SK-N-SH treated with all-trans-retinoic acid at 6 μM for 48 hours (cell line): Measurements from ENCODE around the gene KTI12.
"Not testable (repeated sequence)": the region's sequence is repeated elsewhere in the genome, so short reads cannot be mapped to it uniquely, and the experiment has no call there.

ENCODE experiments used
- PATZ1 ChIP-seq: fragments of 250-450 bp; sonication (Bioruptor Pico); IDR thresholded peaks from 2 replicates; pipeline ENCODE4 v1.8.0; 2020; ENCODE audit warnings: mild to moderate bottlenecking, moderate library complexity, borderline replicate concordance
- RARB ChIP-seq: fragments of 250-450 bp; sonication (Bioruptor Pico); IDR thresholded peaks from 2 replicates; pipeline ENCODE4 v1.8.0; 2021; ENCODE audit warnings: mild to moderate bottlenecking, moderate library complexity
- TF ChIP-seq, protein P1 (sequence below): fragments of 250-450 bp; sonication (Bioruptor Pico); IDR thresholded peaks from 2 replicates; pipeline ENCODE4 v1.5.1; 2020; ENCODE audit warnings: low read depth, mild to moderate bottlenecking, moderate library complexity

DNA sequence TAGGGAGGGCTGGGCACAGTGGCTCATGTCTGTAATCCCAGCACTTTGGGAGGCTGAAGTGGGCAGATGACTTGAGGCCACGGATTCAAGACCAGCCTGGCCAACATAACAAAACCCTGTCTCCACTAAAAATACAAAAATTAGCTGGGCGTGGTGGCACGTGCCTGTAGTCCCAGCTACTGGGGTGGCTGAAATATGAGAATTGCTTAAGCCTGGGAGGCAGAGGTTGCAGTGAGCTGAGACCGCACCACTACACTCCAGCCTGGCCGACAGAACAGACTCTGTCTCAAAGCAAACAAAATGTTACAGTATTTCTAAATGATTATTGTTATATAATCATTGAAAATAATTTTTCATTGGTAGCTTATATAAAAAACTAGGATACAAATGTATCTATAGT, 4.8 kb downstream of the KTI12 start:
- not testable (repeated sequence) for TF ChIP-seq PATZ1 (CRISPR knock-in tag); RARB
- TF ChIP-seq, protein P1, sequence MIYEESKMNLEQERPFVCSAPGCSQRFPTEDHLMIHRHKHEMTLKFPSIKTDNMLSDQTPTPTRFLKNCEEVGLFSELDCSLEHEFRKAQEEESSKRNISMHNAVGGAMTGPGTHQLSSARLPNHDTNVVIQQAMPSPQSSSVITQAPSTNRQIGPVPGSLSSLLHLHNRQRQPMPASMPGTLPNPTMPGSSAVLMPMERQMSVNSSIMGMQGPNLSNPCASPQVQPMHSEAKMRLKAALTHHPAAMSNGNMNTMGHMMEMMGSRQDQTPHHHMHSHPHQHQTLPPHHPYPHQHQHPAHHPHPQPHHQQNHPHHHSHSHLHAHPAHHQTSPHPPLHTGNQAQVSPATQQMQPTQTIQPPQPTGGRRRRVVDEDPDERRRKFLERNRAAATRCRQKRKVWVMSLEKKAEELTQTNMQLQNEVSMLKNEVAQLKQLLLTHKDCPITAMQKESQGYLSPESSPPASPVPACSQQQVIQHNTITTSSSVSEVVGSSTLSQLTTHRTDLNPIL (CRISPR knock-in tag): not testable (repeated sequence)
